AG04450 (cell line): ENCODE data around the gene BCAN. TPM values are rescaled to one million over a fixed set of nuclear protein-coding genes. Genes with fewer than 3 reads are reported as not detected.

Experiments used
- CTCF ChIA-PET: fragments of 300-600, 350-600 bp; formaldehyde crosslinking; extraction: SDS; loops from one replicate; lab custom pipeline; 2022; ENCODE audit warnings: antibody characterized with exemption, inconsistent platforms; lab: Charles Lee
- POLR2A ChIA-PET: fragments of 350-600 bp; formaldehyde crosslinking; extraction: SDS; loops from one replicate; lab custom pipeline; 2021; ENCODE audit warnings: antibody characterized with exemption, inconsistent platforms; lab: Yijun Ruan, JAX
- DNase-seq: peaks from one replicate; pipeline ENCODE4 v3.0.0-alpha.2; 2011; ENCODE audit warnings: low read depth, low spot score
- H3K27ac ChIP-seq: one replicate; pipeline ENCODE4 v1.5.1; 2012; ENCODE audit warnings: low read depth, low read length, control low read depth
- H3K27me3 ChIP-seq: one replicate; pipeline ENCODE4 v1.6.0; 2012; ENCODE audit warnings: low read length; ENCODE audit not compliant: control insufficient read depth, insufficient read depth
- H3K4me3 ChIP-seq: 2 replicates; pipeline ENCODE4 v1.5.1; 2011; ENCODE audit warnings: mild to moderate bottlenecking, low read depth, low read length, control low read depth
- H3K9me3 ChIP-seq: 2 replicates; pipeline ENCODE4 v1.5.1; 2012; ENCODE audit warnings: low read length; ENCODE audit not compliant: control insufficient read depth, insufficient read depth
- polyA plus RNA-seq: library from polyadenylated mRNA; depleted of rRNA; stranded (reverse); fragments of >200 nt; gene quantifications from 2 replicates; pipeline ENCODE4 v1.2.3, GENCODE V29; 2011
- TF ChIP-seq, protein P1 (sequence below): IDR thresholded peaks from 2 replicates; pipeline ENCODE4 v1.5.1; 2011; ENCODE audit warnings: low read depth, low read length, control low read depth, inconsistent platforms

BCAN gene
- polyA plus RNA-seq, 1 experiment: not detected

DNA sequence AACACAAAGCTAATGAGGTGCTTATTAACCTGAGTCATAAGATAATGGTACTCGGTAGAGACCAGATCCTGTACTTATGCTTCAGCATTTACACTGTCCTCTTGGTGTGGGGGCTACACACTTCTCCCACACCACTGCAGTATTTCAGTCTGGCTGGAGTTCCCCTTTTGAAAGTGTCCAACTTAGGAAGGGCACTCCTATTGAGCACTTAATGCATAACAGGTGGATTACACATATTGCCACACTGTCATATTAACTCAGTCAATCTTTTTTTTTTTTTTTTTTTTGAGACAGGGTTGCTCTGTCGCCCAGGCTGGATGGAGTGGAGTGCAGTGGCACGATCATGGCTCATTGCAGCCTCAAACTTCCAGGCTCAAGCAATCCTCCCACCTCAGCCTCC is 42.1 kb upstream of the BCAN start:
- no peak overlapping the region for H3K27ac ChIP-seq
- ChIA-PET POLR2A (interaction anchor here (0.7 kb wide), 1 partner anchor 119 kb away, joined by 5 read pairs; no protein-coding TSS in a partner anchor), CTCF (interaction anchor here (0.9 to 1.0 kb wide), 3 partner anchors 28 to 214 kb away, joined by 3 to 4 read pairs (median 3); no protein-coding TSS in a partner anchor)
- no peak overlapping the region for H3K4me3 ChIP-seq
- TF ChIP-seq, protein P1, sequence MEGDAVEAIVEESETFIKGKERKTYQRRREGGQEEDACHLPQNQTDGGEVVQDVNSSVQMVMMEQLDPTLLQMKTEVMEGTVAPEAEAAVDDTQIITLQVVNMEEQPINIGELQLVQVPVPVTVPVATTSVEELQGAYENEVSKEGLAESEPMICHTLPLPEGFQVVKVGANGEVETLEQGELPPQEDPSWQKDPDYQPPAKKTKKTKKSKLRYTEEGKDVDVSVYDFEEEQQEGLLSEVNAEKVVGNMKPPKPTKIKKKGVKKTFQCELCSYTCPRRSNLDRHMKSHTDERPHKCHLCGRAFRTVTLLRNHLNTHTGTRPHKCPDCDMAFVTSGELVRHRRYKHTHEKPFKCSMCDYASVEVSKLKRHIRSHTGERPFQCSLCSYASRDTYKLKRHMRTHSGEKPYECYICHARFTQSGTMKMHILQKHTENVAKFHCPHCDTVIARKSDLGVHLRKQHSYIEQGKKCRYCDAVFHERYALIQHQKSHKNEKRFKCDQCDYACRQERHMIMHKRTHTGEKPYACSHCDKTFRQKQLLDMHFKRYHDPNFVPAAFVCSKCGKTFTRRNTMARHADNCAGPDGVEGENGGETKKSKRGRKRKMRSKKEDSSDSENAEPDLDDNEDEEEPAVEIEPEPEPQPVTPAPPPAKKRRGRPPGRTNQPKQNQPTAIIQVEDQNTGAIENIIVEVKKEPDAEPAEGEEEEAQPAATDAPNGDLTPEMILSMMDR: no peak
- H3K9me3 ChIP-seq: no peaks in the 10 kb centered on the region
- DNase-seq: no peak
- no peaks in the 10 kb centered on the region for H3K27me3 ChIP-seq

DNA sequence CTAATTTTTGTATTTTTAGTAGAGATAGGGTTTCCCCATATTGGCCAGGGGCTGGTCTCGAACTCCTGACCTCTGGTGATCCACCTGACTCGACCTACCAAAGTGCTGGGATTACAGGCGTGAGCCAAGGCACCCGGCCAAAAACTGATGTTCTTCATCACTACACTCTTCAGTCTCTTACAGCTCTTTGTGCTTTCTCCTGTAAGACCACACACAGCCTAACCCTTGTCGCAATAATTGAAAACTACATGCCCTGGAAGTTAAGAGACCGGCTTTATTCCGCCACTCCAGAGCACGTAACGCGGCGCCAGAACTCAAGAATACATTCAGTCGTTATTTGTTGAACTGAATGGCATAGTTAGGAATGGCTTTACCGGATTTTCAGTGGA is 41.2 kb upstream of the BCAN start:
- no peak for DNase-seq

DNA sequence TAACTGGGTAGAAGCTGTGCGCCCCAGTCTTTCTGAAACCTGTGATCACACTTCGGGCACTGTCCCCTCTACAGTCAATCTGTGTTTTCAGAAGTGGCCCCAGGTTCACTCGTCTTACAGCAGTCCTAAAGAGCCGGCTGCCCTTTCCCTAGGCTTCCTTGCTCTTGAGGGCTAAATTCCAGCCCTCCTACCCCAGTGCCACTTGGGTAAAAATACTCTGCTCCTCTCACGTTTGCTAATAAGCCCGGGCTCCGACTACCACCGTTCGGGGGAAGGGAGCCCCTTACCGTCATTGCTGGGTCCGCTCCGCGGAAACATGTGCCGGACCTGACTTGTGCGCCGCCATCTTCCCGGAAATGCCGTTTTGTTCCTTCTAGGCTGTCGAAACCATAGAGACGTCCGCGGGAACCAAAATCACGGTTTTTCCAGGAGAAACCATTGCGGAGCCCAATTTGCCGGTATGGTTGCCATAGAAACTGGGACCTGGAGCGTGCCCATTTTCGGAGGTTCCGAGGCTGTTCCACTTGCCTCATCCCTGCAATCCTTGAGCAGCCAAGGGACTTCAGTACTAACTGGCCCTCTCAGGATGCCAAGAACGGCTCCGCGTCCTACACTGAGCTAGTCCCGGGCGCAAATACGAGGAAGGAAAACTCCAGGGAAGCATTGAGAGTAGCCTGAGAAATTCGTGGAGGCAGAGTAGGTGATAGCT is 40.6 kb upstream of the BCAN start, which contains the start of gene GPATCH4:
Gene GPATCH4 (minus strand): TSS at position 358 of the 709 bp plus-strand sequence.
- CTCF ChIA-PET: interaction anchor here (0.7 to 1.2 kb wide), 4 partner anchors 45 to 218 kb away, joined by 3 to 6 read pairs (median 3); no protein-coding TSS in a partner anchor

More for the DNA sequence above, 41.2 kb upstream of the BCAN start:
- Histone ChIP-seq H3K4me3 (peak overlapping the region; percentile 93), H3K27me3 (no peaks in the 10 kb centered on the region), H3K27ac (peak overlapping the region; percentile 68), H3K9me3 (no peaks in the 10 kb centered on the region)
- TF ChIP-seq, protein P1: no peak
- CTCF ChIA-PET: interaction anchor here (0.9 to 1.2 kb wide), 3 partner anchors 110 to 215 kb away, joined by 3 to 6 read pairs (median 4); no protein-coding TSS in a partner anchor
- POLR2A ChIA-PET: interaction anchor here (0.5 to 0.7 kb wide), 3 partner anchors 12 to 220 kb away, joined by 3 to 4 read pairs (median 3); no protein-coding TSS in a partner anchor

DNA sequence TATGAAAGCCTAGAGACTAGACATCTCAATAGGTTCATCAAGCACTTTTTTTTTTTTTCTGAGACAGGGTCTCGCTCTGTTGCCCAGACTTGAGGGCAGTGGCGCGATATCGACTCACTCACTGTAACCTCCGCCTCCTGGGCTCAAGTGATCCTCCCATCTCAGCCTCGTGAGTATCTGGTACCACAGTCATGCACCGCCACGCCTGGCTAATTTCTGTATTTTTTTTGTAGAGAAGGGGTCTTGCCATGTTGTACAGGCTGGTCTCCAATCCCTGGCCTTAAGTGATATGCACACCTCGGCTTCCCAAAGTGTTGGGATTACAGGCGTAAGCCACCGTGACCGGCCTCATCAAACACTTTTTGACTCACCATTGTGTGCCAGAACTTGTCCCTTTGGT is 40.0 kb upstream of the BCAN start:
- TF ChIP-seq, protein P1: no peak
- Histone ChIP-seq H3K27ac (no peak overlapping the region), H3K27me3 (peaks cover 5% of the 10 kb centered on the region), H3K4me3 (peak overlapping the region; percentile 93), H3K9me3 (no peaks in the 10 kb centered on the region)
- no peak for DNase-seq
- ChIA-PET POLR2A (no interaction called here), CTCF (interaction anchor here (0.7 to 1.2 kb wide), 4 partner anchors 46 to 218 kb away, joined by 3 to 6 read pairs (median 3); no protein-coding TSS in a partner anchor)

More for the DNA sequence above, 40.6 kb upstream of the BCAN start, which contains the start of gene GPATCH4:
- Histone ChIP-seq H3K27me3 (peaks cover 3% of the 10 kb centered on the region), H3K4me3 (peak within 1 kb of the TSS; percentile 93), H3K27ac (peak within 1 kb of the TSS; percentile 68), H3K9me3 (no peaks in the 10 kb centered on the region)
- TF ChIP-seq, protein P1: no peak
- peak; percentile 78 for DNase-seq
- POLR2A ChIA-PET: interaction anchor here (0.6 kb wide), 1 partner anchor 147 kb away, joined by 3 read pairs; no protein-coding TSS in a partner anchor
